CD4-positive, alpha-beta T cell treated with Interleukin-2 at 100 ng/mL for 4 hours (primary cell): ENCODE results near the gene CCN2.

ENCODE experiments used
- DNase-seq: peaks from one replicate; pipeline ENCODE4 v3.0.0-alpha.2; 2020; ENCODE audit warnings: low spot score

The CCN2 gene

DNA sequence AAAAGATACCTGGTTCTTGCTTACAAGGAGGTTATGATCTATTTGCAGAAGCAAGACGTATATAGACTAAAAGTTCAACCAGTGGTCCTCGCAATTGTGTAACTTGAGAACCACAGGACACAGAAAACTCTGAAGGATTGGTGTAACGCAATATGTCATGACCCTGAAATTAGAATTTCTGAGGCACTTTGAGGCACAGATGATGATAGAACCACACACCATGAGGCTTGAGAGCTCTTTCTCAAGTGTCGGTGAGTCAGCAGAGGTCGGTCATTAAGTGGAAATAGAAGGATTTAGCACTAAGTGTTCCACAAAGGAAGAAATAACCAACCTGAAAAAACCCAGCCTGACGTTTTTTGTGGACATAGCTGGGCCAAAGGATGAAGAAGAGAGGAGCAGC, 15.3 kb upstream of the CCN2 start:
- no peak for DNase-seq

DNA sequence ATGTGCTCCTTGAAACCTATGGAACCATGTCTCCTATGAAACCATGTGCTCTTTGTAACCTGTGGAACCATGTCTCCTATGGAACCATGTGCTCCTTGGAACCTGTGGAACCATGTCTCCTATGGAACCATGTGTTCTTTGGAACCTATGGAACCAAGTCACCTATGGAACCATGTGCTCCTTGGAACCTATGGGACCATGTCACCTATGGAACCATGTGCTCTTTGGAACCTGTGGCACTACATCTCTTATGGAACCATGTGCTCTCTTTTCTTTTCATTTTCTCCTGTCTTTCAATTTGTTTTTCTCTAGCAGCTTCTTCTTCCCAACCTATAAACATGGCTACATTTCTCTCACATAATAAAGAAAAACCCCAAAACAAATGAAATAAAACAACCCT, 11.9 kb upstream of the CCN2 start:
- DNase-seq, result no peak

- DNase-seq, result no peak
These were observed 9.4 kb upstream of the CCN2 start for GRCh38 chr6:131960371-131961133.

DNA sequence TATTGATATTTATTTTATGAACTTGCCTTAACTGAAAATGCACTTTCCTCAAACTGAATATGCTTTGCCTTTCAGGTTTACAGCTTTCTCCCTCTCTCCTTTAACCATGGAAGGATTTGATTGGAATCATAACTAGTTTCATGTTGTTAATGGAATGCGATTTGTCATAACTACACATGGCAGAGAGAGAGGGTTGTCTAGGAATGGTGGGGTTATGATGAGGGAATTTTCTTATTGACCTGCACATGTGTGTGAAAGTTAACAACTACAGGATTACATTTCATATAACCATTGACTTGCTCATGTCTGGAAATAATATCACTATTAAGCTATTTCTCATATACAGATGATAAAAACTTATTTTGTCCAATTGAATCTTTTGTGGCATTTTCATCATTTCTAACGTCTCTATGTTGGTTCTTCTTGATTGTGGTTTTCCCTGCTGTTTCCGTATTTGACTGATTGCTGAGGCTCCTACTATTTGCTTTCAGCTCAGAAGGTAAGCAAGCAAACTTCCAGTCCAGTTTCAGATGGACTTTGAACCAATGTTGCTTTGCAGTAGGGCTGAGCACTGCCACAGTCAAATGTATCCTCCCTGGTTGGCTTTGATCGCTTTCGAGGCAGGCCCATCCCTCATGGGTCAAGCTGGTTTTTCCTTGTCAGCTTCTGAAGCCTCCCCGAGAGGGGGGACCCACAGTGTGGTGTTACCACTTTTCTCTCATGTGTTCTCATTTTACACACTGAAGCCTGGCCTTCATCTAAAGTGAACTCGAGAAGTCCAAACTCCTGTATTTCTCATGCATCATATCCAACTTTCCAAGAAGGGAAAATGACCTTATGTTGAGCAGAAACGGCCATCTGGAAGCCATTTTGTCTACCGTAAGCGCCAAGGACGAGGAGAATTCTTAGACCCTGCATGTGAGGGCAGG, 7.6 kb upstream of the CCN2 start:
- DNase-seq, result no peak

GRCh38 chr6:131958095-131958494, 6.9 kb upstream of the CCN2 start:
- DNase-seq, result no peak

DNA sequence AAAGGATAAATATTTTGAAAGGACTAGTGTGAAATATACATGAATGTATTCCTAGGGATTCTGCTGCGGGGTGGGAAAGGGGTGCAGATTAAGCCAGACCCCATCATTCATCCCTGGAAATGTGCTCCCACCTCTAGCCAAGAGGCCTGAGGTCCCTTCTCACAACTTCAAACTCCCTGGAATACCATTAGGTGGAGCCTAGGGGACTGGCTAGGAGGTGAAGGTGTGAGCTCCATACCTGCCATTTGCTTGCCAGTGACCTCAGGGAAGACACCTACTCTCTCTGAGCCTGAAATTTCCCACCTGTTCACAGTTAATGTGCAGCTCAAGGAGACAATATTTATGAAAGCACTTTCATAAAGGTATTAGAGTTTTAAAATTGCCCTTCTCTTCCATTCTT, 4.7 kb upstream of the CCN2 start:
- no peak for DNase-seq

DNA sequence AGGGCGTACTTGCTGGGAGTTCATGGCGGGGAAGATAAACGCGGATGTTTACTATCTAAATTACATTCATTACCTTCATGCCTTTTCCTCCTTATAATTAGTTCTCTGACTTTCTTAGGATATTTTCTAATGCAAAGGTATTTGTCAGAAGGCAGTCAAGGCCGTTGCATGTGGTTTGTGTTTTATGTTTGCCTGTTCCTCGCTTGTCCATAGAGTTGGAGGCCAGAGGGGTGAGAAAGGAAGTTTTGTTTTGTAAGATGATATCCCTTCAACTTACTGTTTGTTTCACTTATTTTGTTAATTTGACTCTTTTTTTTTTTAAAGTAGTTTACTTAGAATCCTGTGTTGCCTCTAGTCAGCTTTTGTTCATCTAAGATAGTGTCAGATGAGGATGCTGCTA, 4.0 kb upstream of the CCN2 start:
- no peak for DNase-seq

GRCh38 chr6:131954775-131955107, 3.6 kb upstream of the CCN2 start:
- DNase-seq, result no peak

DNA sequence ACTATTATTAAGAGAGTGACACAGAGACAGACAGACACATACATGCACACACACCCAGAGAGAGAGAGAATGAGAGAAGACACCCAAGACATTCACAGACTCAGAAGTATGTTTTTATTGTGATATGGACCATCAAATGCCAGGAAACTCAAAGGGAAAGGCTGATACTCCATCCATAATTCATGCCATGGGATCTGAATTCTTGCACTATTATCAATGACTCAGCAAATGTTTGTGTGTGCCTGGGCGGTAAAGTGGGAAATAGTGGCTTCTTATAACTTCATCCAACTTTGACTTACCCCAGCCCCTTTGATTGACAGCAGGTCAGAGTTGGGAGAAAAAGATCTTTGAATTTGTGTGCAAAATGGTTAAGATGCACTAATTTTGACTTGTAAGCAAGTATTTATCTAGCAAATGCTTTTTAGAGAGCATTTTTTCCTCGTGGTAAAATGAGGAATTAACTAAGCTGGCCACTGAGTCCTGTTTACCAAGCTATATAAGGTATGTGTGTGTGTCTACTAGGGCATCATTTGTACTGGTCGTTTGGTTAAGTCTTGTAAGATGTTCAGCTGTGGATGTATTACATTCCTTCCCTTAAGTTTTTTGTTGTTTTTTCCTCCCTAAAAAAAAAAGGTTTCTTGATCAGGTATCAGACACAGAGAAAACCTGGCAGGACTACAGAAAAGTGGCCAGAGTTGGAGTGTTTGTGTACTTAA, 3.0 kb upstream of the CCN2 start:
- no peak for DNase-seq

DNA sequence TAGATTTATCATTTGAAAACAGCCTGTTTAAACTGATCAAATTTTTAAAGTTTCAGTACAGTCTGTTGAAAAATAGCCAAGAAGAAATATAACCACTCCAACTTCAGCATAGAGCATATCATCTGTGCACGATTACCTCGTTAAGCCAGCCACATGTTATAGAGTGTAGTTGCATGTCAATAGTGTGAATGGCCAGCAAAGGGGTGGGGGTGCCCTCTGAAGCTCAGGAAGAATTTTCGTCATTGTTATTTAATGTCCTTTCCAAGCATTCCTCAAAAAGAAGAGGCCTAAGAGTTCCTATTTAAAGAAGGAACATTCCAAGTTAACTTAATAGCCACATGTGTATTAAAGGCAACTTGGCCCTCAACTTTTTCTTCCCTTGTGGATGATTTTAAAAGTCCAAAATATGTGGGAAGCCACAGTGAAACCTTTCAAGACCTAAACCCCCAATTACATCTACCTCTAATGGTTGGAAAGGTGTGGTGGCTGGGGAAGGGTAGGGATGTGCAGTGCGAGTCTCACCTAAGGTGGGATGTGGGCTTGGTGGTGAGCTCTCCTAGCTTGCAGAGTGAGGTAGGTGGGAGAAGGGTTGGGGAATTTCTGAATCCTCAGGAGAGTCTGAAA, 1.8 kb upstream of the CCN2 start:
- DNase-seq, result no peak

GRCh38 chr6:131951576-131952230, 531 bp upstream of the CCN2 start:
- no peak for DNase-seq

DNA sequence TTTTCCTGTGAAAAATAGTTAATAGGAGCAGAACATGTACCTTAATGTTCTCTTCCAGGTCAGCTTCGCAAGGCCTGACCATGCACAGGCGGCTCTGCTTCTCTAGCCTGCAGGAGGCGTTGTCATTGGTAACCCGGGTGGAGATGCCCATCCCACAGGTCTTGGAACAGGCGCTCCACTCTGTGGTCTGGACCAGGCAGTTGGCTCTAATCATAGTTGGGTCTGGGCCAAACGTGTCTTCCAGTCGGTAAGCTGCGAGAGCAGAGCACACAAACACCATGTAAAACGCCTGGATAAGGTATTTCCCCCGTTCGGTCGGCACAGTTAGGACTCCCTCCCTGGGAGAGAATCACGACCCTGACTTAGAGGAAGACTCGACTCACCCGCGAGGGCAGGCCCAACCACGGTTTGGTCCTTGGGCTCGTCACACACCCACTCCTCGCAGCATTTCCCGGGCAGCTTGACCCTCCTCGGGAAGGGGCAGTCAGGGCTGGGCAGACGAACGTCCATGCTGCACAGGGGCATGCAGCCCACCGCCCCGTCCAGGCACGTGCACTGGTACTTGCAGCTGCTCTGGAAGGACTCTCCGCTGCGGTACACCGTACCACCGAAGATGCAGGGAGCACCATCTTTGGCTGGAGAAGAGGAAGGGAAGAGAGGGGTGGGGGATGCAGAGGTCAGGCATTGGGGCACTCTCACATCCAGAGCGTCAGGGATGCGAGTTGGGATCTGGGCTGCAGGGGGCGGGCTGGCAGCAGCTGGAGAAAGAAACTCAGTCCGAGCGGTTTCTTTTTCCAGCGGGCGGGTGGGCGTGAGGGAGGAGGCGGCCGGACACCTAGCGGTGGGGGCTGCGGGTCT, 1.0 kb downstream of the CCN2 start:
- no peak for DNase-seq

DNA sequence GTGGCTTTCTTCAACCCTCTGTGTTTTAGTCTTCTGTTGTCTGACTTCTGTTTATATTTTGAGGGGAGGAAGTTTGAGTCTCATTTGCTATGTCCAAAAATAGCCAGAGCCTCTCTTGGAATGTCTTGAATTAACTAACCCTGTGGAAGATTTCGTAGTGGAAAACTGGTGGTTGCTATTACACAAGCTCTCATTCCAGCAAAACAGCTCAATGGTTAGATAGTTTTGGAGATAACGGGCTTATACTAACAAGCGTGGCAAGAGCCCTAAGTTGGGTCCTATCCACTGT, 1.6 kb downstream of the CCN2 start:
- no peak for DNase-seq

- no peak for DNase-seq
These were observed 2.2 kb downstream of the CCN2 start for GRCh38 chr6:131948692-131949619.

DNA sequence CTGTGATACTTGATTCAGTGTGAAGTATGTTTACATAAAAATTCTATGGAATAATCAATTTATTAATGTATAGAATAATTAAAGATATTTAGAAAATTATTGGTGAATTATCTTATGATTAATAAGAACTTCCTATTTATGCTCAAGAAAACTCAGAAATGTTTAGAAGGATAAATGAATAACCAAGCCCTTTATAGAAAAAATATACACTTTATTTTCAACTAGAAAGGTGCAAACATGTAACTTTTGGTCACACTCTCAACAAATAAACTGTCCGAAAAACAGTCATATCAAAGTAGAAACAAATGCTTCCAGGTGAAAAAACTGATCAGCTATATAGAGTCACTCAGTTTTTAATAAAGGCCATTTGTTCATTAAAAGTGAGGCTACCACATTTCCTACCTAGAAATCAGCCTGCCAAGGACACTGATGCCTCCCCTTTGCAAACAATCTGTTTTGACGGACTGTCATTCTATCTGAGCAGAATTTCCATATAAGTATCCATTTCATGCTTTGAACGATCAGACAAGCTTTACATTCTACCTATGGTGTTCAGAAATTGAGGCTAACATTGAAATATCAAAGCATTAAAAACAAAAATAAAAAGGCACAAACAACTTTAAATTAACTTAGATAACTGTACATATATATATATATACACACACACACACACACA, 3.0 kb downstream of the CCN2 start:
- no peak for DNase-seq

DNA sequence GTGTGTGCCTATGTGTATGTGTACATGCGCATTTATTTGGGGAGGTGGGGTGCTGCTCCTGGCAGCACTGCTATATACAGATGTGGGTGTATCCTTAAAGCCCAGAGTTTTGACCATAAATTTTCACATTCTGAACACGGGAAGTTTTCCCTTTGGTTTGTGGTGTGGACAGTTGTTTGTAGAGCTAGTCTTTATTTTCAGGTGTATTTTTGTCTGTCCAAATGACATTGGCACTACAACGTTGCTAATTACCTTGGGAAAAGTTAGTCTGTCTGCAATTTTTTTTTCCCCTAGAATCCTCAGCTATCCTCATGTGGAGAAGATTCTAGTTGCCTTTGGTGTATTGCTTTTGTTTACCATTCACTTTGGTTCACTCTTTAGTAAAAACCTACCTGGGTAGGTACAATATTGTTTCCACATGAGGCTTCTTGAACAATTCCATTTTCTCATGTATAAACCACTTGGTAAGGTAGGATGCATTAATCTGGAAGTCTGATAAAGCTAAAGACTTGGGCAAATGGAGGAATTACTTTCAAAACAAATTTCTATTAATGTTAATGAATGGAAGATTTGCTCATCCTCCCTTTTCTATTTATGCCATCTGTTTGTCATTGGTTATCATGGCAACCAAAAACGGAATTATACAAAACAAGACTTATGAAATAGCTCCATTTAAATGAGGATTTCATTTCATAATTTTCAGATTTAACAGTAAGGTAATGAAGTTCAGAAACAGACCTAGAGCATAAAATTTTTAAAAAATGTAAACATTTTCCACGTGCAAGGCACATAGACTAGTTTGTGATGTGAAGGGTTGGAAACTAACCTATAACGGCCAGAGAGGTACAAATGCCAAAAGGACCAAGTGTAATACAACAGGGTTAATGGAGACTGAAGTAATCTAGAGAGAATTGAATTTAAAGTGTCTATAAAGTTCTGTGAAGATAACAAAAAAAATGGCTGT, 3.9 kb downstream of the CCN2 start:
- DNase-seq, result no peak

- no peak for DNase-seq
These were observed 4.7 kb downstream of the CCN2 start for GRCh38 chr6:131946404-131946991.

DNA sequence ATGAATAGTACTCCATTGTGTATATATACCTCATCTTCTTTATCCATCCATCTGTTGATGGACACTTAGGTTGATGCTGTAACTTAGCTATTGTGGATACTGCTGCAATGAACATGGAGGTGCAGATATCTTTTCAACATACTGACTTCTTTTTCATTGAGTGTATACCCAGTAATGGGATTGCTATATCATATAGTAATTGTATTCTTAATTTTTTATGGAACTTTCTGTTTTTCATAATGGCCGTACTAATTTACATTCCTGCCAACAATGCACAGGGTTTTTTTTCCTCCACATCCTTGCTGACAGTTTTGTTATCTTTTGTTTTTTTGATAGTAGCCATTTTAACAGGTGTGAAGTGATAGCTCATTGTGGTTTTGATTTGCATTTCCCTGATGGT, 5.2 kb downstream of the CCN2 start:
- DNase-seq, result no peak
